Neutrophil (primary cell): ENCODE data around the gene UNC5CL.

Source experiments
- H3K27ac ChIP-seq: fragments of 200-600 bp; sonication (generic); 2 replicates; pipeline ENCODE4 v1.5.1; 2016; ENCODE audit warnings: mild to moderate bottlenecking, moderate library complexity
- H3K27me3 ChIP-seq: fragments of 200-600 bp; sonication (generic); 2 replicates; pipeline ENCODE4 v1.6.0; 2016; ENCODE audit warnings: mild to moderate bottlenecking
- H3K36me3 ChIP-seq: fragments of 200-600 bp; sonication (generic); 2 replicates; pipeline ENCODE4 v1.5.1; 2017
- H3K4me1 ChIP-seq, 2 experiments: fragments of 200-600 bp in 1 of 2; sonication (generic) in 1 of 2; 1 replicate in 1 of 2; 2 replicates in 1 of 2; pipeline versions ENCODE4 v1.5.1 to v1.6.1; 2013 to 2016; ENCODE audit warnings: low read depth in 1 of 2, low read length in 1 of 2, mild to moderate bottlenecking in 1 of 2, moderate library complexity in 1 of 2; ENCODE audit not compliant: control insufficient read depth in 1 of 2, insufficient read depth in 1 of 2
- H3K4me3 ChIP-seq, 2 experiments: fragments of 200-600 bp in 1 of 2; sonication (generic) in 1 of 2; 1 replicate in 1 of 2; 2 replicates in 1 of 2; pipeline ENCODE4 v1.5.1; 2013 to 2016; ENCODE audit warnings: low read depth in 1 of 2, low read length in 1 of 2, mild to moderate bottlenecking in 1 of 2, moderate library complexity in 1 of 2
- H3K9me3 ChIP-seq: fragments of 200-600 bp; sonication (generic); 2 replicates; pipeline ENCODE4 v1.5.1; 2016
- TF ChIP-seq, protein P1 (sequence below): fragments of 200-600 bp; sonication (generic); IDR thresholded peaks from 2 replicates; pipeline ENCODE4 v1.5.1; 2016; ENCODE audit warnings: antibody characterized with exemption

The UNC5CL gene

DNA sequence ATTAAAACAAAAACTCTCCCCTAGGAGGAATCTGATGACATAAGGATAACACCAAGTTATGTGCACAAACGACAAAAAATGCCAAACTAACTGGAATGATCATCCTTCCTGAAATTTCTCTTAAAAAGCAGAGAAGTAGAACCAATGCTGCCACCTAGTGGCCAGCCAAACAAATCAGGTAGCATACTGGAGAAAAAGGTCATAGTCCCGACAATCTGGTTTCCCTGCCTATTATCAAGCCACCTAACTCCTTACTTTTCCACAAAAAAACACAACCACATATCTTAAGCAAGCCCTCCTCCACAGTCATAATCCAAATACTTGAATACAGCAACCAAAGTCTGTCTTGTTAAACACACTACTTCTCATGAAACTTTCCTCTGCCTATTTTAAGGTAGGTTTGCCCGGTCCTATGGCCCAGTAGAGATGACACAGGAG lies 27.9 kb upstream of the UNC5CL start:
- TF ChIP-seq, protein P1, sequence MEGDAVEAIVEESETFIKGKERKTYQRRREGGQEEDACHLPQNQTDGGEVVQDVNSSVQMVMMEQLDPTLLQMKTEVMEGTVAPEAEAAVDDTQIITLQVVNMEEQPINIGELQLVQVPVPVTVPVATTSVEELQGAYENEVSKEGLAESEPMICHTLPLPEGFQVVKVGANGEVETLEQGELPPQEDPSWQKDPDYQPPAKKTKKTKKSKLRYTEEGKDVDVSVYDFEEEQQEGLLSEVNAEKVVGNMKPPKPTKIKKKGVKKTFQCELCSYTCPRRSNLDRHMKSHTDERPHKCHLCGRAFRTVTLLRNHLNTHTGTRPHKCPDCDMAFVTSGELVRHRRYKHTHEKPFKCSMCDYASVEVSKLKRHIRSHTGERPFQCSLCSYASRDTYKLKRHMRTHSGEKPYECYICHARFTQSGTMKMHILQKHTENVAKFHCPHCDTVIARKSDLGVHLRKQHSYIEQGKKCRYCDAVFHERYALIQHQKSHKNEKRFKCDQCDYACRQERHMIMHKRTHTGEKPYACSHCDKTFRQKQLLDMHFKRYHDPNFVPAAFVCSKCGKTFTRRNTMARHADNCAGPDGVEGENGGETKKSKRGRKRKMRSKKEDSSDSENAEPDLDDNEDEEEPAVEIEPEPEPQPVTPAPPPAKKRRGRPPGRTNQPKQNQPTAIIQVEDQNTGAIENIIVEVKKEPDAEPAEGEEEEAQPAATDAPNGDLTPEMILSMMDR, result peak; percentile 83
- H3K4me1 ChIP-seq, result peaks cover 12 to 14% of the 10 kb centered on the region in 2 experiments
- peaks cover 31% of the 10 kb centered on the region for H3K36me3 ChIP-seq
- H3K27me3 ChIP-seq, result no peaks in the 10 kb centered on the region
- H3K4me3 ChIP-seq, result no peak overlapping the region
- H3K27ac ChIP-seq, result no peak overlapping the region
- H3K9me3 ChIP-seq, result no peaks in the 10 kb centered on the region

- Histone ChIP-seq H3K36me3 (peaks cover 40% of the 10 kb centered on the region), H3K27ac (no peak overlapping the region), H3K4me1 (peaks cover 2% of the 10 kb centered on the region in 2 experiments), H3K9me3 (no peaks in the 10 kb centered on the region), H3K27me3 (no peaks in the 10 kb centered on the region), H3K4me3 (no peak overlapping the region)
- TF ChIP-seq, protein P1, result no peak
Observed at GRCh38 chr6:41065550-41066026, 26.6 kb upstream of the UNC5CL start.

- Histone ChIP-seq H3K4me3 (no peak overlapping the region), H3K27me3 (no peaks in the 10 kb centered on the region), H3K36me3 (peaks cover 40% of the 10 kb centered on the region), H3K9me3 (no peaks in the 10 kb centered on the region), H3K4me1 (no peaks in the 10 kb centered on the region), H3K27ac (no peak overlapping the region)
- TF ChIP-seq, protein P1, result no peak
Observed at GRCh38 chr6:41064841-41065240, 25.8 kb upstream of the UNC5CL start.

DNA sequence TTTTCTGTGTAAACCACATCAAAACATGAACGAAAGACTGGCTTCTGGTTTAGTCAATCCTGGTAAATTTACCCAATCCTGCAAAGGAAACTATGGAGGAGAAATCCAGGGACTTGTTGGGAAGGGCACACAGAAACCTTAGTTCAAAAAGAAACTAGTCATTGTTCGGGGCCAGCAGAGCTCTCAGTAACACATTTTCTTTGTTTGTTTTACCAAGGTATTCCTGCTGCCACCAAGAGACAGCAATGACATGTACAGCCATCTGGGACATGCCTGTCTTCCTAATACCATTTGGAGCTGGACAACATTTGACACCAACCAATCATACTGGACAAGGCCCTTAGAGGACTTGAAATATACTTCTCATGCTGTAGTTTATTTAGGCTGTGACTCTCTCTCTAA lies 24.9 kb upstream of the UNC5CL start:
- no peaks in the 10 kb centered on the region for H3K9me3 ChIP-seq
- H3K27me3 ChIP-seq, result no peaks in the 10 kb centered on the region
- no peak overlapping the region for H3K4me3 ChIP-seq
- H3K4me1 ChIP-seq, result no peaks in the 10 kb centered on the region
- TF ChIP-seq, protein P1, result no peak
- H3K27ac ChIP-seq, result no peak overlapping the region
- H3K36me3 ChIP-seq, result peaks cover 40% of the 10 kb centered on the region

DNA sequence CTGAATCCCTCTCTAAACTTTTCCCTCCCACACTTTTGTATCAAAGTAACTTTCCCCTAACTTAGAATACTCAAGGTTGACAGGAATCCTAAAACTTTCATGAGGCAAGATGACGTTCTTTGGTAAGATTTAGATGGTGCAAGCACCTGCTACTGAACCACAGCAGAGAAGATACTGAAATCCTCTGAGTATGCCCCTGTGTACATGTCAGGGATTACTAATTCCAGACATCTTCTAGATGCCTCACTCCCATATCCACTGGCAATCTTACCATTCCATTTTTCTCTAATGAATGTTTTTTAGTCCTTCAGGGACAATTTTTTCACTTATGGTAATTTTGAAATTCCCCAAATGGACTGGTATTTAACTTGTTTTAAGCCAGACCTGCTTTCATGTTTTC lies 23.0 kb upstream of the UNC5CL start:
- Histone ChIP-seq H3K9me3 (no peaks in the 10 kb centered on the region), H3K27me3 (no peaks in the 10 kb centered on the region), H3K27ac (no peak overlapping the region), H3K36me3 (peaks cover 34% of the 10 kb centered on the region), H3K4me1 (no peaks in the 10 kb centered on the region), H3K4me3 (no peak overlapping the region)
- TF ChIP-seq, protein P1, result no peak
